Vagina (tissue), 2 donors: ENCODE data around the gene TOR4A.

ENCODE experiments used
- CTCF ChIP-seq, 3 experiments: fragments of 450-650 bp in 2 of 3; fragments of 200-600 bp in 1 of 3; sonication (generic) in 1 of 3; IDR thresholded peaks; one replicate each; pipeline ENCODE4 v1.5.1; 2017 to 2019; ENCODE audit warnings: antibody characterized with exemption in 3 of 3, mild to moderate bottlenecking in 2 of 3, moderate library complexity in 2 of 3
- POLR2AphosphoS5 ChIP-seq, 2 donors: sonication (generic); formaldehyde crosslinking; IDR thresholded peaks; one replicate each; pipeline ENCODE4 v1.9.0; 2017; ENCODE audit warnings: antibody characterized with exemption in 2 of 2, mild to moderate bottlenecking in 2 of 2, low read depth in 1 of 2; ENCODE audit not compliant: insufficient read depth in 1 of 2

GRCh38 chr9:137227853-137228505, 49.5 kb upstream of the TOR4A start:
- TF ChIP-seq CTCF (IDR thresholded peaks at IDR 0.05) (no peak), POLR2AphosphoS5 (IDR thresholded peaks at IDR 0.05; ENCODE audit: insufficient read depth in 1 of 2, low read depth in 1 of 2) (no peak)
